GM12891 (cell line): Measurements from ENCODE around the gene LZIC.

Experiments
- POLR2A ChIP-seq: IDR thresholded peaks from 2 replicates; pipeline ENCODE4 v1.6.1; 2011; ENCODE audit warnings: low read depth, low read length, control low read depth
- TAF1 ChIP-seq: IDR thresholded peaks from 2 replicates; pipeline ENCODE4 v1.6.1; 2011; ENCODE audit warnings: low read depth, low read length, control low read depth

DNA sequence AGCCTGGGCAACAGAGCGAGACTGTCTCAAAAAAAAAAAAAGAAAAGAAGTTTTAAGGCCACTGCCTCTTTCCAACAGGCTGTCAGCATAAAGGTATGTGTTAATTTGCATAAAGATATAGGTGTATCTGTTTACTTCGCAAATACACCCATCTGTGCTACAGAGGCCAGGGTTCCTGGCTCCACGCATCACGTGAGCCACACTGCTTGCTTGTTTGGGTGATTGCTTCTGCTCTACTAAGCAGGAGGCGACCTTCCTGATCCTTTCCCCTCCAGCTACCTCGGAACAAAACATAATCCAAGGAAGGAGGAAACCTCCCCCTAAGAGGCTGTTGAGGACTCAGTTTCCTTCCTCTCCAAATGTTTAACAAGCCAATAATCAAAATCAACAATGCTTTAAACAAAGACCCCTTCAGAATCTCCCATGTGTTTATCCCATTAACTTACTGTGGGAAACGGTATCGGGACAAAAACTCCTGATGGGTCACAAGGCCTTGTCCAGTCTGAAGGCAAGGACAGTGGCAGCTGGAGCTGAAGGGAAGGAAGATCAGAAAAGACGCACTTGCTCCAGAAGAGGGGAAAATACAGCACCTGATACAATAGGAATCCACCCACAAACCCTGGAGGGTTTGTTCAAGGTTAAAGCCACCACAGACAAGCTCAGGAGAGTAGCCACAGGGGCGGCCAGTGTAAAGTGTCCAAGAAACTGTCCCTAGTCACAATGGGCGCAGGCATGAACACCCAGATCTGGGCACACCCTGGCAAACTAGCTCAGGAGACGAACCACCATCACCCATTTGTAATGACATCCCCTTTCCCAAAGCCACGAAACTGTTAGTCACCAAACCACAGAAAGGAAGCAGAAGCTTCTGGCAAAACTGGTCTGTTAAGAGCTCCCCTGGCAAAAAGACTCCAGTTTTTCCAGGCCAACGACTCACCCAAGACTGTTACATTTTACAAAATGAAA is 50.3 kb downstream of the LZIC start:
- TF ChIP-seq TAF1 (no peak), POLR2A (no peak)
